ENCODE data around the gene KIFC1.
"Not testable (repeated sequence)": the region's sequence is repeated elsewhere in the genome, so short reads cannot be mapped to it uniquely, and the experiment has no call there.

The KIFC1 gene

GRCh38 chr6:33344701-33345697 lies 46.6 kb upstream of the KIFC1 start:
- Histone ChIP-seq H3K9me3 (ENCODE audit: low read length) (no peaks in the 10 kb centered on the region), H3K36me3 (ENCODE audit: insufficient read depth, low read length) (no peaks in the 10 kb centered on the region; the same call in 1 of the 2 replicates), H3K27me3 (ENCODE audit: insufficient read depth, low read length) (no peaks in the 10 kb centered on the region), H3K4me2 (ENCODE audit: low read length) (peak overlapping the region; percentile 60), H3K79me2 (ENCODE audit: insufficient read depth, low read length) (no peaks in the 10 kb centered on the region), H3K9ac (ENCODE audit: low read length) (peak overlapping the region; percentile 41), H4K20me1 (ENCODE audit: insufficient read depth, low read length) (no peaks in the 10 kb centered on the region), H3K4me3 (ENCODE audit: low read depth, low read length, poor library complexity, severe bottlenecking) (peak overlapping the region; percentile 35), H3F3A (ENCODE audit: insufficient read depth, low read length) (no peaks in the 10 kb centered on the region), H3K27ac (ENCODE audit: low read depth, low read length, poor library complexity, severe bottlenecking) (peak overlapping the region; percentile 87), H2AFZ (ENCODE audit: low read length) (no peak overlapping the region), H3K4me1 (ENCODE audit: insufficient read depth, low read length, severe bottlenecking) (peaks cover 23% of the 10 kb centered on the region), H3K9me2 (ENCODE audit: low read depth, low read length) (no peaks in the 10 kb centered on the region)
- no peak for TF ChIP-seq EZH2 (IDR thresholded peaks at IDR 0.05; ENCODE audit: borderline replicate concordance, low read length)
- TF ChIP-seq CTCF (IDR thresholded peaks at IDR 0.05; ENCODE audit: low read length) = peak; percentile 63

- H3K4me3 ChIP-seq (ENCODE audit: low read depth, low read length, poor library complexity, severe bottlenecking); H3K9me3 ChIP-seq (ENCODE audit: low read length); H3K79me2 ChIP-seq (ENCODE audit: insufficient read depth, low read length); H3K9me2 ChIP-seq (ENCODE audit: low read depth, low read length); H3F3A ChIP-seq (ENCODE audit: insufficient read depth, low read length); H3K4me2 ChIP-seq (ENCODE audit: low read length); H4K20me1 ChIP-seq (ENCODE audit: insufficient read depth, low read length); H3K9ac ChIP-seq (ENCODE audit: low read length); H3K27ac ChIP-seq (ENCODE audit: low read depth, low read length, poor library complexity, severe bottlenecking); H3K36me3 ChIP-seq (ENCODE audit: insufficient read depth, low read length); H2AFZ ChIP-seq (ENCODE audit: low read length); H3K27me3 ChIP-seq (ENCODE audit: insufficient read depth, low read length): not testable (repeated sequence)
- peaks cover 23% of the 10 kb centered on the region for H3K4me1 ChIP-seq (ENCODE audit: insufficient read depth, low read length, severe bottlenecking)
Measured at GRCh38 chr6:33346972-33347371, 44.7 kb upstream of the KIFC1 start.

- Histone ChIP-seq H3K4me3 (ENCODE audit: low read depth, low read length, poor library complexity, severe bottlenecking) (no peak overlapping the region), H3K9ac (ENCODE audit: low read length) (no peak overlapping the region), H3K9me2 (ENCODE audit: low read depth, low read length) (no peaks in the 10 kb centered on the region), H3K27me3 (ENCODE audit: insufficient read depth, low read length) (no peaks in the 10 kb centered on the region), H2AFZ (ENCODE audit: low read length) (no peak overlapping the region), H3K9me3 (ENCODE audit: low read length) (no peaks in the 10 kb centered on the region), H3K4me2 (ENCODE audit: low read length) (no peak overlapping the region), H3K27ac (ENCODE audit: low read depth, low read length, poor library complexity, severe bottlenecking) (no peak overlapping the region), H3F3A (ENCODE audit: insufficient read depth, low read length) (no peaks in the 10 kb centered on the region), H3K79me2 (ENCODE audit: insufficient read depth, low read length) (no peaks in the 10 kb centered on the region), H4K20me1 (ENCODE audit: insufficient read depth, low read length) (no peaks in the 10 kb centered on the region), H3K36me3 (ENCODE audit: insufficient read depth, low read length) (no peaks in the 10 kb centered on the region; the same call in 1 of the 2 replicates), H3K4me1 (ENCODE audit: insufficient read depth, low read length, severe bottlenecking) (peaks cover 23% of the 10 kb centered on the region)
- no peak for TF ChIP-seq EZH2 (IDR thresholded peaks at IDR 0.05; ENCODE audit: borderline replicate concordance, low read length)
- no peak for TF ChIP-seq CTCF (IDR thresholded peaks at IDR 0.05; ENCODE audit: low read length)
Measured at GRCh38 chr6:33347816-33348215, 43.8 kb upstream of the KIFC1 start.

- not testable (repeated sequence) for H3K4me2 ChIP-seq (ENCODE audit: low read length); H4K20me1 ChIP-seq (ENCODE audit: insufficient read depth, low read length); H2AFZ ChIP-seq (ENCODE audit: low read length); H3K36me3 ChIP-seq (ENCODE audit: insufficient read depth, low read length); H3K27ac ChIP-seq (ENCODE audit: low read depth, low read length, poor library complexity, severe bottlenecking); H3K9me2 ChIP-seq (ENCODE audit: low read depth, low read length); H3K9me3 ChIP-seq (ENCODE audit: low read length); H3K79me2 ChIP-seq (ENCODE audit: insufficient read depth, low read length); H3K4me1 ChIP-seq (ENCODE audit: insufficient read depth, low read length, severe bottlenecking); H3F3A ChIP-seq (ENCODE audit: insufficient read depth, low read length); H3K4me3 ChIP-seq (ENCODE audit: low read depth, low read length, poor library complexity, severe bottlenecking); H3K9ac ChIP-seq (ENCODE audit: low read length)
- 0 out of 2 replicates have a peak, but pooled peaks cover 10% of the 10 kb centered on the region for H3K27me3 ChIP-seq (ENCODE audit: insufficient read depth, low read length)
Measured at GRCh38 chr6:33355860-33356259, 35.8 kb upstream of the KIFC1 start.
